Fibroblast of skin of scalp (primary cell): Measurements from ENCODE around the gene RNF157.
"Not testable (repeated sequence)": the region's sequence is repeated elsewhere in the genome, so short reads cannot be mapped to it uniquely, and the experiment has no call there.

ENCODE experiments used
- DNase-seq: peaks from one replicate; pipeline ENCODE4 v3.0.0-alpha.2; 2013

The RNF157 gene

DNA sequence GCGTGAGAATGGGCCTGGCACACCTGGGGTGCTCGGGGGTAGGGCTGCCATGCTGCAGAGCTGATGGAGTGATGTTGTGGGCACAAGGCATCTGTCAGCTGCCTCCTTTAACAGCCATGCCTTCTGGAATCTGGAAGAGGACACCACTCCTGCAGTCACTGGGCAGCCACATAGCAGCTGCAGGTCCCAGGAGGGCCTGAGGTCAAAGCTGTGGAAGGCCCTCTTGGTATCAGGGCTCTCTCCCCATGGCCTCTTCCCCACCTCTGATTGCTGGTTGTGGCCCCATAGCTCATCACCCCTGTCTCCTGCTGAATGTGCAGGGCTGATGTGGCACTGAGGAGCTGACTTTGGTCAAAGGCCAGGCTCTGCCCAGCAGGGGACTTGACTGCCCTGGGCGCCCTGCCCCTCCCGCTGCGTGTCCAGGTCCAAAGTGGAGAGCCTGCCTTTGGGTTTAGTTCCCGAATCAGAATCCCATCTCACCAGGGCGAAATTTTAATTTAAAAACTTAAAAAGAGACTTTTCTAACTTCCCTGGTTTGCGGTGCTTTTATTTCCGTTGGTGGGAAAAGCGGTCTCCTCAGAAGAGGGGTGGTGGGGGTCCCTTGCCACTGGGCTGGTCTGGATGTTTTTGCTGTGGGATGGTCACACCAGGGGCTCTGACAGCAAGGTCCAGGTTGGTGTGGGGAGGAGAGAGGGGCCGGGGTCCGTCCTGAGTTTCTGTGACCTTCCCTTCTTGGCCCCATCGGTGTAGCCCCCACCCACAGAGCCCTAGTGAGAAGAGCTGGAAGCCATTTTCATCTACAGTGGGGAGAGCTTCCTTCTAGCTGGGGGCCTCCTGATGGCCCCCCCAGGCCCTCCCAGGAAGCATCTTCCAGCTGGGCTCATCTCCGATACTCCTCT, 30.7 kb upstream of the RNF157 start:
- no peak for DNase-seq

- DNase-seq: no peak
Measured at GRCh38 chr17:76270127-76270592, 29.9 kb upstream of the RNF157 start.

- DNase-seq: no peak
Measured at GRCh38 chr17:76268991-76269981, 29.0 kb upstream of the RNF157 start.

GRCh38 chr17:76268015-76268749, 27.9 kb upstream of the RNF157 start:
- peak; percentile 80 for DNase-seq

DNA sequence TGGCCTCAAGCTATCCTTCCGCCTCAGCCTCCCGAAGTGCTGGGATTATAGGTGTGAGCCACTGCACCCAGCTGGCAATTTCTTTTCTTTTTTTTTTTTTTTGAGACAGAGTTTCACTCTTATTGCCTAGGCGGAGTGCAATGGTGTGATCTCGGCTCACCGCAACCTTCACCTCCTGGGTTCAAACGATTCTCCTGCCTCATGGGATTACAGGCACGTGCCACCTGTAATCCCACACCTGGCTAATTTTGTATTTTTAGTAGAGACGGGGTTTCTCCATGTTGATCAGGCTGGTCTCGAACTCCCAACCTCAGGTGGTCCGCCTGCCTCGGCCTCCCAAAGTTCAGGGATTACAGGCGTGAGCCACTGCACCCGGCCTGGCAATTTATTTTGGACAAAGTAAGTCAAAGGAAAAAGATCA, 27.3 kb upstream of the RNF157 start:
- not testable (repeated sequence) for DNase-seq

DNA sequence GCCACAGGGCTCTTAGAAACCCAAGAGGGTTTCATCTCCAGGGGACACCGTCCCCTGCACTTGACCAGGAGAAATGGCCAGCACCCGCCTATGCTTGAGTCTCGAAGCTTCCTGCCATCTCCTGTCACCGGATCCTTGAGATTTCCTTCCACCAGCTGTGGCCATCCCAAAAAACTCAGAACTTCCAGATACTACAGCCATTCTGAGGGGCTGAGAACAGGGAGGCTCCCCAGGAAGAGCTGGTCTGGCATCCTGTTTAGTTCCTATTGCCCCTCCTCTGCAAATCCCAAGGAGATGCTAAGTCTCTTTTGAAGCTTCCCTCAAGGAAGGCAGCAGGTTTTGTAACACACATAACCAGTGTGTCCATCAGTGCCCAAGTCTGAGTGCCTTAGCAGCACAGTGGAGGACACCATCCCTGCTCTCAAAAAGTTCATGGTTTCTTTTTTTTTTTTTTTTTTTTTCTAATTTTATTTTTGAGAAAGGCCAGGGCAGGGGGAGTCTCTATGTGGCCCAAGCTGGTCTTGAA, 26.8 kb upstream of the RNF157 start:
- DNase-seq: no peak

DNA sequence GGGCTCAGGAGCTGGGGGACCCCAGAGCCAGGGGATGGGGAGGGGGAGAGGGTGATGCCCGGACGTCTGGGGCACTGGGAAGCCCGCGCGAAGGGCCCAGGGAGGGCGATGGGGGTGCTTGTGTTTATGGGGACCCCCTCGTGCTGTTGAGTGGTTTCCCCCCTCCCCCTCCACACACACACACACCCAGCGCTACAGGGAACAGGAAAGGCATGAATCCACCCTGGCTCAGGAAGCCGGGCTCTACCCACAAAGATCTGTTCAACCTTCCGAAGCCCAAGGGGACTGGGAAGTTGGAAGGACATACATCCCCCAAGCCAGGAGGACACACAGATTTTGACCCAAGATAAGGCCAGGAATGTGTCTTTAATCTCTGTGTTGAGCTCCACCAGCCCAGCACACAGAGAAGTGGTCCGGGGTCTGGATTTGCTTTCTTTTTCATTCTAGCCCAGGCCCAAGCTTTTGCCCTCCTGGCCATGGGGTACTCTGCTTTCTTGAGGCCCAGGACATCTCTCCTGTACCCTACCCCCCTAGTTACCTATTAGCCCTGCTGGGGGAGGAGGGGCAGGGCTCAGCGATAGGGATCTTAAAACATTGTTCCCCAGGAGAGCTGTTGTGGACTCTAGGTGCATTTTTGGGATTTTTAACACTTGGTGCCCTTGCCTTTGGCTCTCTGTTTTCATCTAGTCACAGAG, 26.1 kb upstream of the RNF157 start:
- DNase-seq: peak; percentile 51

DNA sequence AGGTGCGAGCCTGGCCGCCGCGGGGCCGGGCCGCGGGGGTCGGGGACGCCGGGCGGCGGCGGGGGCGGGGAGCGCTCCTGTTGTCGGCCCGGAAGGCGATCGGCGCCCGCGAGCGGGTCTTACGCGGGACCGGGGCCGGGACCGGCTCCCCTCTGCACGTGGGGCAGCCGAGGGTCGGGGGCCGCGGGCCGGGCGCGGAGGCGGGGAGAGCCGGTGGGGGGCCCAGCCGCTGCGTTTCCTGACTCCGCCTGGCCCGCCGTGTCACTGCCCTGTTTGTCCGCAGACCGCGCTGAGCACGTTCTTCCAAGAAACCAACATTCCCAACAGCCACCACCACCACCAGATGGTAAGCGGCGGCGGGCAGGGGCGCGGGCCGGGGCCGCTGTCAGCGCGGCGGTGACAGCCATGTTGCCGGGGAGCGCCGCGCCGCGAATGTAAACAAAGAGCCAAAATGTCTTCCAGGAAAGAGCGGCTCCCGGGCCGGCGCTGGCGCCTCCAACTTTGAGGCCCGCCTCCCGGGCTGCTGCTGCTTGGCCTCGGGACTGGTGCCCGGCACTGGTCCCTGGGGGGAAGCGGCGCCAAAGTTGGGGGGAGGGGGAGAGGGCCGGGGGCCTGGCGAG, 25.4 kb upstream of the RNF157 start:
- DNase-seq: peak; percentile 60

- peak; percentile 100 for DNase-seq
Measured at GRCh38 chr17:76264755-76265623, 24.7 kb upstream of the RNF157 start, which contains the start of gene UBALD2. UBALD2 (plus strand) TSS chr17:76265348; CDS start chr17:76265506, 158 bp downstream.

- no peak for DNase-seq
Measured at GRCh38 chr17:76264425-76264754, 24.1 kb upstream of the RNF157 start.

GRCh38 chr17:76263896-76264295, 23.6 kb upstream of the RNF157 start:
- no peak for DNase-seq

GRCh38 chr17:76262732-76263344, 22.5 kb upstream of the RNF157 start:
- no peak for DNase-seq

- no peak for DNase-seq
Measured at GRCh38 chr17:76261421-76262215, 21.3 kb upstream of the RNF157 start.

- DNase-seq: no peak
Measured at GRCh38 chr17:76260669-76261068, 20.4 kb upstream of the RNF157 start.

GRCh38 chr17:76260220-76260619, 19.9 kb upstream of the RNF157 start:
- DNase-seq: no peak

- DNase-seq: not testable (repeated sequence)
Measured at GRCh38 chr17:76256430-76257050, 16.2 kb upstream of the RNF157 start.

DNA sequence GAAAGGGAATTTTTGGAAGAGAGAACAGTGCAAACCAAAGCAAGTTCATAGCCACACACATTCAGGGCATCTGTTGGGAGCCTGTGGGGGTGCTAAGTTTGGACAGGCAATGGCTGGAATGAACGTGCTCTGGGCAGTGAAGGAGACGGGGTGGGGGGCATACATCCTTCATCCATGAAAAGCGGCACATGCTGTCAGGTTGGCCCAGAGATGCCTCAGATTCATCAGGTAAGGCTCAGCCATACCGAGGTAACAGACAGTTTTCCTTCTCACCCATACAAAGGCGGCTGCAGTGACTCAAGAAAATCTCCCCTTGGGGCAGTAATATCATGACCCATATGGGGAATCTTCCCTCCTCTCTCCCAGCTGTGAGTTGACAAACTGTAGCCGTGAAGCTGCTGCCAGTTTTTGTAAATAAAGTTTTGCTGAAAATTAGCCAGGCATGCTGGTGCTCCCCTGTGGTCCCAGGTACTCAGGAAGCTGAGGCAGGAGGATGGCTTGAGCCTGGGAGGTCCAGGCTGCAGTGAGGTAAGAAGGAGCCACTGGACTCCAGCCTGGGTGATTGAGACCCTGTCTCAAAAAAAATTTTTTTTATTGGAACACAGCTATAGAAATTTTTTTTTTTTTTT, 15.6 kb upstream of the RNF157 start:
- no peak for DNase-seq

GRCh38 chr17:76254275-76254674, 14.0 kb upstream of the RNF157 start:
- no peak for DNase-seq
